H9 (cell line): ENCODE data around the gene CT83. TPM values are rescaled to one million over a fixed set of nuclear protein-coding genes. Genes with fewer than 3 reads are reported as not detected.

ENCODE experiments used
- DNase-seq: peaks from one replicate; pipeline ENCODE4 v3.0.0-alpha.2; 2017
- H2AFZ ChIP-seq: one replicate; pipeline ENCODE4 v1.6.1; 2013; ENCODE audit warnings: mild to moderate bottlenecking, low read length, control low read depth, moderate library complexity
- H2AK5ac ChIP-seq: 2 replicates; pipeline ENCODE4 v1.6.1; 2013; ENCODE audit warnings: low read length, control low read depth, mixed read lengths; ENCODE audit not compliant: insufficient read length
- H2BK120ac ChIP-seq: one replicate; pipeline ENCODE4 v1.6.1; 2013; ENCODE audit warnings: low read depth, mild to moderate bottlenecking, low read length, control low read depth, inconsistent platforms; ENCODE audit not compliant: poor library complexity, severe bottlenecking
- H2BK12ac ChIP-seq: 2 replicates; pipeline ENCODE4 v1.6.1; 2013; ENCODE audit warnings: low read length, control low read depth, mixed read lengths, low read depth; ENCODE audit not compliant: insufficient read length
- H2BK15ac ChIP-seq: 2 replicates; pipeline ENCODE4 v1.6.1; 2013; ENCODE audit warnings: low read depth, low read length, control low read depth
- H2BK20ac ChIP-seq: one replicate; pipeline ENCODE4 v1.6.1; 2013; ENCODE audit warnings: low read depth, mild to moderate bottlenecking, low read length, control low read depth, inconsistent platforms; ENCODE audit not compliant: poor library complexity, severe bottlenecking
- H2BK5ac ChIP-seq: 2 replicates; pipeline ENCODE4 v1.6.1; 2013; ENCODE audit warnings: low read length, control low read depth, mixed read lengths; ENCODE audit not compliant: insufficient read length
- H3K14ac ChIP-seq: 2 replicates; pipeline ENCODE4 v1.6.1; 2013; ENCODE audit warnings: low read length, control low read depth; ENCODE audit not compliant: insufficient read depth
- H3K18ac ChIP-seq: 2 replicates; pipeline ENCODE4 v1.6.1; 2013; ENCODE audit warnings: low read depth, mild to moderate bottlenecking, mixed read lengths, low read length, control low read depth; ENCODE audit not compliant: insufficient read length
- H3K23ac ChIP-seq: 2 replicates; pipeline ENCODE4 v1.6.1; 2013; ENCODE audit warnings: low read length, control low read depth, mixed read lengths, low read depth; ENCODE audit not compliant: insufficient read length
- H3K23me2 ChIP-seq: 2 replicates; pipeline ENCODE4 v1.6.1; 2013; ENCODE audit warnings: low read depth, mild to moderate bottlenecking, mixed read lengths, low read length, control low read depth; ENCODE audit not compliant: insufficient read length, poor library complexity, severe bottlenecking
- H3K27ac ChIP-seq: 2 replicates; pipeline ENCODE4 v1.5.1; 2013; ENCODE audit warnings: low read length, control low read depth, mixed read lengths, low read depth; ENCODE audit not compliant: insufficient read length
- H3K27me3 ChIP-seq: 2 replicates; pipeline ENCODE4 v1.6.1; 2013; ENCODE audit warnings: low read length, control low read depth, inconsistent platforms; ENCODE audit not compliant: insufficient read depth
- H3K4ac ChIP-seq: 2 replicates; pipeline ENCODE4 v1.6.1; 2013; ENCODE audit warnings: low read depth, mild to moderate bottlenecking, control low read depth, inconsistent platforms, low read length, moderate library complexity
- H3K4me1 ChIP-seq: 2 replicates; pipeline ENCODE4 v1.6.1; 2013; ENCODE audit warnings: low read length, control low read depth, inconsistent platforms; ENCODE audit not compliant: insufficient read depth
- H3K4me2 ChIP-seq: 2 replicates; pipeline ENCODE4 v1.6.1; 2013; ENCODE audit warnings: low read length, control low read depth, mixed read lengths; ENCODE audit not compliant: insufficient read length, insufficient read depth
- H3K56ac ChIP-seq: 2 replicates; pipeline ENCODE4 v1.6.1; 2013; ENCODE audit warnings: low read depth, mild to moderate bottlenecking, mixed read lengths, low read length, control low read depth; ENCODE audit not compliant: insufficient read length
- H3K79me1 ChIP-seq: 2 replicates; pipeline ENCODE4 v1.6.1; 2013; ENCODE audit warnings: low read depth, mild to moderate bottlenecking, moderate library complexity, low read length, control low read depth, inconsistent platforms; ENCODE audit not compliant: insufficient read depth, poor library complexity, severe bottlenecking
- H3K79me2 ChIP-seq: 2 replicates; pipeline ENCODE4 v1.6.1; 2013; ENCODE audit warnings: low read length, control low read depth, inconsistent platforms; ENCODE audit not compliant: insufficient read depth
- H3K9ac ChIP-seq: 2 replicates; pipeline ENCODE4 v1.6.1; 2013; ENCODE audit warnings: low read length, control low read depth, mixed read lengths; ENCODE audit not compliant: insufficient read length; ENCODE audit errors: extremely low read depth
- H3K9me3 ChIP-seq: one replicate; pipeline ENCODE4 v1.6.1; 2013; ENCODE audit warnings: low read depth, low read length, inconsistent platforms; ENCODE audit not compliant: control insufficient read depth
- H3T11ph ChIP-seq: one replicate; pipeline ENCODE4 v1.6.1; 2013; ENCODE audit warnings: mild to moderate bottlenecking, low read length, control low read depth, inconsistent platforms
- H4K20me1 ChIP-seq: one replicate; pipeline ENCODE4 v1.6.1; 2013; ENCODE audit not compliant: control insufficient read depth, insufficient read length, insufficient read depth
- H4K5ac ChIP-seq: 2 replicates; pipeline ENCODE4 v1.6.1; 2013; ENCODE audit warnings: low read depth, mild to moderate bottlenecking, mixed read lengths, low read length, control low read depth; ENCODE audit not compliant: insufficient read length
- H4K8ac ChIP-seq: replicated peaks from 2 replicates; pipeline ENCODE4 v1.6.1; 2013; ENCODE audit warnings: low read length, control low read depth, mixed read lengths, low read depth; ENCODE audit not compliant: insufficient read length
- H4K91ac ChIP-seq: 2 replicates; pipeline ENCODE4 v1.6.1; 2013; ENCODE audit warnings: low read depth, mild to moderate bottlenecking, moderate library complexity, mixed read lengths, low read length, control low read depth; ENCODE audit not compliant: insufficient read length
- H3K27ac Mint-ChIP-seq, 3 experiments: 2 replicates in 2 of 3; 3 replicates in 1 of 3; pipeline ENCODE4 v1.8.0; 2020 to 2021; ENCODE audit warnings: mixed read lengths in 3 of 3, mild to moderate bottlenecking in 1 of 3, moderate library complexity in 1 of 3
- H3K27me3 Mint-ChIP-seq: 2 replicates; pipeline ENCODE4 v1.8.0; 2021; ENCODE audit warnings: low read depth, mild to moderate bottlenecking, moderate library complexity, mixed read lengths
- H3K36me3 Mint-ChIP-seq, 3 experiments: 2 replicates in 2 of 3; 3 replicates in 1 of 3; pipeline ENCODE4 v1.8.0; 2020 to 2021; ENCODE audit warnings: low read depth in 3 of 3, mixed read lengths in 3 of 3; ENCODE audit not compliant: insufficient read depth in 1 of 3
- H3K4me1 Mint-ChIP-seq, 2 experiments: 2 replicates each; pipeline ENCODE4 v1.8.0; 2020; ENCODE audit warnings: mixed read lengths in 2 of 2
- H3K4me3 Mint-ChIP-seq, 2 experiments: 2 replicates in 1 of 2; 3 replicates in 1 of 2; pipeline ENCODE4 v1.8.0; 2020 to 2021; ENCODE audit warnings: mild to moderate bottlenecking in 2 of 2, mixed read lengths in 2 of 2, moderate library complexity in 1 of 2
- H3K9me3 Mint-ChIP-seq, 2 experiments: 2 replicates in 1 of 2; 3 replicates in 1 of 2; pipeline ENCODE4 v1.8.0; 2020; ENCODE audit warnings: mild to moderate bottlenecking in 2 of 2, mixed read lengths in 2 of 2, moderate library complexity in 1 of 2
- CTCF ChIP-seq: fragments of 200-600 bp; sonication (generic); conservative IDR thresholded peaks from 3 replicates; pipeline ENCODE4 v1.8.0; 2021; ENCODE audit warnings: antibody characterized with exemption, mild to moderate bottlenecking
- total RNA-seq: library from RNA; stranded (reverse); gene quantifications from 2 replicates; pipeline ENCODE4 v1.2.1, GENCODE V29; 2021

The CT83 gene
- total RNA-seq, 1 experiment from 2014 or later: not detected

- no peak for DNase-seq
- no peak overlapping the region for H3K23ac ChIP-seq
- Mint-ChIP-seq H3K9me3 (no peaks in the 10 kb centered on the region), H3K36me3 (no peaks in the 10 kb centered on the region), H3K4me1 (peaks cover 0 to 2% of the 10 kb centered on the region in 2 experiments; a peak in 1 of 4 replicates), H3K27ac (no peak overlapping the region), H3K27me3 (peaks cover 9% of the 10 kb centered on the region), H3K4me3 (no peak overlapping the region)
- H2AK5ac ChIP-seq: no peak overlapping the region
- H3K79me1 ChIP-seq: no peaks in the 10 kb centered on the region
- H3K4ac ChIP-seq: no peak overlapping the region
- no peak overlapping the region for H4K8ac ChIP-seq
- no peak overlapping the region for H2BK120ac ChIP-seq
- H3K9me3 ChIP-seq: no peaks in the 10 kb centered on the region
- H3K4me2 ChIP-seq: no peak overlapping the region
- H3K9ac ChIP-seq: no peak overlapping the region
- no peak overlapping the region for H2BK15ac ChIP-seq
- no peak overlapping the region for H3K27ac ChIP-seq
- H4K5ac ChIP-seq: no peak overlapping the region
- H3K56ac ChIP-seq: no peak overlapping the region
- H3T11ph ChIP-seq: no peak overlapping the region
- H2BK20ac ChIP-seq: no peak overlapping the region
- H2BK12ac ChIP-seq: no peak overlapping the region
- TF ChIP-seq CTCF: no peak
- no peak overlapping the region for H3K18ac ChIP-seq
- no peaks in the 10 kb centered on the region for H3K27me3 ChIP-seq
- no peak overlapping the region for H2AFZ ChIP-seq
- H3K14ac ChIP-seq: no peak overlapping the region
- no peaks in the 10 kb centered on the region for H3K23me2 ChIP-seq
- no peak overlapping the region for H2BK5ac ChIP-seq
- H3K79me2 ChIP-seq: no peaks in the 10 kb centered on the region
- no peaks in the 10 kb centered on the region for H3K4me1 ChIP-seq
- no peak overlapping the region for H4K91ac ChIP-seq
- no peaks in the 10 kb centered on the region for H4K20me1 ChIP-seq
These were observed 27.2 kb downstream of the CT83 start for GRCh38 chrX:116435597-116435996.
